ENCODE results near the gene CYSLTR2. TPM values are rescaled to one million over a fixed set of nuclear protein-coding genes. Genes with fewer than 3 reads are reported as not detected.

CYSLTR2 gene
- total and polyA plus RNA-seq, 2 experiments from 2014 or later, result not detected

DNA sequence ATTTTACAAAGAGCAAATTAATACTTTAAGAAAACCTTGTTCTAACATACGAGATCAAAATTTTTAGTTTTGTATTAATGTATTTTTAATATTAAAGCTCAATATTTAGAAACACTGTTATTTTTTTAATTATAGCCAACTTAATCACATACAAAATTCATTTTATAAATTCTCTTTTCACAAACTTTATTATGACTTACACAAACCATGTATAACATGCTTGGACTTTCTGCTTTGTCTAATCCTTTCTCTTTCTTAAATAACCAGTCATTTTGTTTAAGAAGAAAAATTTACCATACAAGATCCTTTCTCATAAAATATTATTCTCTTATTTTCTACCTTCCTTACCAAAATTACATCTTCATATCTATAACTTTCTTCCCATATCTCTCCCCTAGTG, 62.2 kb downstream of the CYSLTR2 start:
- 28 to 41% methylated on average over 1 of the region's 1 CpG for WGBS, 2 experiments (ENCODE audit: low coverage in 1 of 2, low lambda C conversion rate in 2 of 2, missing lambda C conversion rate in 2 of 2)
- H3K4me1 ChIP-seq (ENCODE audit: insufficient read depth), result no peaks in the 10 kb centered on the region
- no peak overlapping the region for H2AFZ ChIP-seq
- TF ChIP-seq EZH2 (IDR thresholded peaks at IDR 0.05; ENCODE audit: insufficient read depth, poor library complexity, severe bottlenecking) (no peak), EZH2phosphoT487 (IDR thresholded peaks at IDR 0.05; ENCODE audit: insufficient read depth, low read depth) (no peak)
- DNase-seq, result no peak
- in situ Hi-C loops (cut with MboI), result no loop called here
- no peak overlapping the region for H3K4me3 ChIP-seq
- no peak overlapping the region for H3K27ac ChIP-seq
- H3K4me2 ChIP-seq (ENCODE audit: unreplicated experiment), result no peak overlapping the region
- H3F3A ChIP-seq (ENCODE audit: insufficient read depth), result no peaks in the 10 kb centered on the region
- H4K20me1 ChIP-seq (ENCODE audit: insufficient read depth), result no peaks in the 10 kb centered on the region
- H3K9me3 ChIP-seq (ENCODE audit: low read depth), result no peaks in the 10 kb centered on the region
- H3K9ac ChIP-seq, result no peak overlapping the region
- H3K36me3 ChIP-seq (ENCODE audit: low read depth), result no peaks in the 10 kb centered on the region
- H3K9me2 ChIP-seq (ENCODE audit: insufficient read depth), result no peaks in the 10 kb centered on the region
- H3K27me3 ChIP-seq (replicated peaks; ENCODE audit: insufficient read depth), result 0 out of 2 replicates have a peak, but pooled peaks cover 5% of the 10 kb centered on the region
- no peaks in the 10 kb centered on the region for H3K79me2 ChIP-seq (ENCODE audit: insufficient read depth)

DNA sequence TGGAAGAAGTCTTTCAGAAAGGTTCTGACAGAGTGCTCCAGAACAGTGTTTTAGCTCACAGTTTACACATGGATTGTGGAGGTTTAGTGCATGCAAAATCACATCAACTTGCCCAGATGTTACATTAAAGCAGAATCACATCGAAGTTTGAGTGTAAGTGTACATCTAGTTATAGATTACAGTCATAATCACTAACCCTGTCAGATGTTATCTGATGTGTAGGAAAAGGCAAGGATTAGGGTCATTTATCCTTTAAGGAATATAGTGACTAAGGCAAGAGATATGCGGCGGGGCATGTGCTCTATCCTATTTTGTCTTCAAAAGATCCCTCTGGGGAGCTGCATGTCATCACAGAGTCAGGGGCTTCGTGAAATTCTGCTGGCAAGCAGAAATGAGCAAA, 66.9 kb downstream of the CYSLTR2 start:
- Histone ChIP-seq H3K27ac (no peak overlapping the region), H3K4me2 (ENCODE audit: unreplicated experiment) (no peak overlapping the region), H3K4me1 (ENCODE audit: insufficient read depth) (no peaks in the 10 kb centered on the region), H3K9me2 (ENCODE audit: insufficient read depth) (no peaks in the 10 kb centered on the region), H3K4me3 (no peak overlapping the region), H3K36me3 (ENCODE audit: low read depth) (no peaks in the 10 kb centered on the region), H3K27me3 (replicated peaks; ENCODE audit: insufficient read depth) (peaks cover 21% of the 10 kb centered on the region), H3F3A (ENCODE audit: insufficient read depth) (no peaks in the 10 kb centered on the region), H3K9me3 (ENCODE audit: low read depth) (no peaks in the 10 kb centered on the region), H4K20me1 (ENCODE audit: insufficient read depth) (no peaks in the 10 kb centered on the region), H3K79me2 (ENCODE audit: insufficient read depth) (no peaks in the 10 kb centered on the region), H3K9ac (no peak overlapping the region), H2AFZ (no peak overlapping the region)
- 43 to 50% methylated on average over 4 of the region's 4 CpGs for WGBS, 2 experiments (ENCODE audit: low coverage in 1 of 2, low lambda C conversion rate in 2 of 2, missing lambda C conversion rate in 2 of 2)
- DNase-seq, result no peak
- in situ Hi-C loops (cut with MboI), result no loop called here
- TF ChIP-seq EZH2phosphoT487 (IDR thresholded peaks at IDR 0.05; ENCODE audit: insufficient read depth, low read depth) (no peak), EZH2 (IDR thresholded peaks at IDR 0.05; ENCODE audit: insufficient read depth, poor library complexity, severe bottlenecking) (no peak)

DNA sequence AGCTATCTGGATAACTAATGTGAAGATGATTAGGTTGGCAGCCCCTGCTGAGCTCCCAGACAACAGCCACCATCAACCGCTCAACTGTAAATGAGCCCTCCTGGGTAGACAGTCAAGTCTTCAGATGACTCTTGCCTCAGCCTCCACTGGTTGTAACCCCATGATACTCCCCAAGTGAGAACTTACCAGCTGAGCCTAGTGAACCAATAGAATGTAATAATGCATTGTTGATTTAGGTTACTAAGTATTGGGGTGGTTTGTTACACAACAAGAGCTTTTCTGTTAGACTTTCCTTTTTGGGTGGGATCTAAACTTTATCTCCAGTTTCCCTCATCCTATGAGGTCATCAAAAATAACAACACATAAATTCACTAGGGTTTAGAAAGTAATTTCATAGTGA, 69.4 kb downstream of the CYSLTR2 start:
- Histone ChIP-seq H3K27me3 (replicated peaks; ENCODE audit: insufficient read depth) (peaks cover 21% of the 10 kb centered on the region), H3K9me2 (ENCODE audit: insufficient read depth) (no peaks in the 10 kb centered on the region), H3K4me1 (ENCODE audit: insufficient read depth) (no peaks in the 10 kb centered on the region), H3K79me2 (ENCODE audit: insufficient read depth) (no peaks in the 10 kb centered on the region), H3K27ac (no peak overlapping the region), H3F3A (ENCODE audit: insufficient read depth) (no peaks in the 10 kb centered on the region), H3K9me3 (ENCODE audit: low read depth) (no peaks in the 10 kb centered on the region), H3K9ac (no peak overlapping the region), H2AFZ (no peak overlapping the region), H3K4me2 (ENCODE audit: unreplicated experiment) (no peak overlapping the region), H4K20me1 (ENCODE audit: insufficient read depth) (no peaks in the 10 kb centered on the region), H3K36me3 (ENCODE audit: low read depth) (no peaks in the 10 kb centered on the region), H3K4me3 (no peak overlapping the region)
- WGBS, 2 experiments (ENCODE audit: low coverage in 1 of 2, low lambda C conversion rate in 2 of 2, missing lambda C conversion rate in 2 of 2), result 95% methylated on average over 1 of the region's 1 CpG
- TF ChIP-seq EZH2 (IDR thresholded peaks at IDR 0.05; ENCODE audit: insufficient read depth, poor library complexity, severe bottlenecking) (no peak), EZH2phosphoT487 (IDR thresholded peaks at IDR 0.05; ENCODE audit: insufficient read depth, low read depth) (no peak)
- DNase-seq, result no peak
- in situ Hi-C loops (cut with MboI), result no loop called here

DNA sequence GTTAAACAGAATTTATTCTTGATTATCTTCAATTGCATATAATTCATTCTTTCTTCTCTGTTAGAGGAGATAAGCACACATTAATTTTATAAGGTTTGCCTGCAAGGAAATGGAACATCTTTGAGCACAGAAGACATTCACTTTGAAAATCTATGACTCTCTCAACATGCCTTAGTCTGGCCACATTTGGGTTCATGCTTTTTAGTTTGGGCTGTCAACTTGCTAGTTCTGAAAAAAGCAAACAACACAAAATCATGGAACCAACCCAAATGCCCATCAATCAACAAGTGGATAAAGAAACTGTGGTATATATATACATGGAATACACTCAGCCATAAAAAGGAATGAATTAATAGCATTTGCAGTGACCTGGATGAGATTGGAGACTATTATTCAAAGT, 71.5 kb downstream of the CYSLTR2 start:
- no peaks in the 10 kb centered on the region for H3K36me3 ChIP-seq (ENCODE audit: low read depth)
- H3K79me2 ChIP-seq (ENCODE audit: insufficient read depth), result no peaks in the 10 kb centered on the region
- TF ChIP-seq EZH2 (IDR thresholded peaks at IDR 0.05; ENCODE audit: insufficient read depth, poor library complexity, severe bottlenecking) (no peak), EZH2phosphoT487 (IDR thresholded peaks at IDR 0.05; ENCODE audit: insufficient read depth, low read depth) (no peak)
- in situ Hi-C loops (cut with MboI), result no loop called here
- no peak overlapping the region for H3K9ac ChIP-seq
- no peak overlapping the region for H3K4me2 ChIP-seq (ENCODE audit: unreplicated experiment)
- H3K27ac ChIP-seq, result no peak overlapping the region
- H3K27me3 ChIP-seq (replicated peaks; ENCODE audit: insufficient read depth), result peaks cover 16% of the 10 kb centered on the region
- H4K20me1 ChIP-seq (ENCODE audit: insufficient read depth), result no peaks in the 10 kb centered on the region
- H3F3A ChIP-seq (ENCODE audit: insufficient read depth), result no peaks in the 10 kb centered on the region
- no peak overlapping the region for H2AFZ ChIP-seq
- H3K9me3 ChIP-seq (ENCODE audit: low read depth), result no peaks in the 10 kb centered on the region
- no peaks in the 10 kb centered on the region for H3K9me2 ChIP-seq (ENCODE audit: insufficient read depth)
- no peak overlapping the region for H3K4me3 ChIP-seq
- DNase-seq, result no peak
- H3K4me1 ChIP-seq (ENCODE audit: insufficient read depth), result no peaks in the 10 kb centered on the region

DNA sequence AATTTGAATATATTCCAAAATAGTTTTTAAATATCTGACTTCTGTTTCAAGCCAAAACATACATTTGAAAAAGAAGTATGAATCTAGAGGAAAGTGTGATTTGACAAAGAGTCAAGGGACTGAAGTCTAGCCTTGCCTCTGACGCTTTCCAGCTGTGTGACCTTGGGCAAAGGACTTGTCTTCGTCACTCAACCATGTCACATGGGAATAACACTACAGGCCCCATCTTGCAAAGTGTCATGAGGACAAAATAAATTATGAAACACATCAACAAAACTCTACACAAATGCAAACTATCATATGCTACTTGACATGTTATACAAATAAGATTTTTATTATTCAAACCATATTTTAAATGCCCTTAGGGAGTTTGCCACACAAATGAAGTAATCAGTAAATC, 73.0 kb downstream of the CYSLTR2 start:
- Histone ChIP-seq H3K27me3 (replicated peaks; ENCODE audit: insufficient read depth) (peaks cover 12% of the 10 kb centered on the region), H2AFZ (no peak overlapping the region), H3K9me3 (ENCODE audit: low read depth) (no peaks in the 10 kb centered on the region), H3F3A (ENCODE audit: insufficient read depth) (no peaks in the 10 kb centered on the region), H3K9ac (no peak overlapping the region), H3K27ac (no peak overlapping the region), H3K9me2 (ENCODE audit: insufficient read depth) (no peaks in the 10 kb centered on the region), H3K79me2 (ENCODE audit: insufficient read depth) (no peaks in the 10 kb centered on the region), H3K4me3 (no peak overlapping the region), H3K4me2 (ENCODE audit: unreplicated experiment) (no peak overlapping the region), H3K4me1 (ENCODE audit: insufficient read depth) (peaks cover 5% of the 10 kb centered on the region; the same call in 1 of the 2 replicates), H4K20me1 (ENCODE audit: insufficient read depth) (no peaks in the 10 kb centered on the region), H3K36me3 (ENCODE audit: low read depth) (no peaks in the 10 kb centered on the region)
- no peak for DNase-seq
- in situ Hi-C loops (cut with MboI), result no loop called here
- TF ChIP-seq EZH2phosphoT487 (IDR thresholded peaks at IDR 0.05; ENCODE audit: insufficient read depth, low read depth) (no peak), EZH2 (IDR thresholded peaks at IDR 0.05; ENCODE audit: insufficient read depth, poor library complexity, severe bottlenecking) (no peak)
- 36 to 51% methylated on average over 2 of the region's 2 CpGs for WGBS, 2 experiments (ENCODE audit: low coverage in 1 of 2, low lambda C conversion rate in 2 of 2, missing lambda C conversion rate in 2 of 2)
